Cardiac muscle cell (in vitro differentiated cells and primary cell): ENCODE data around the gene P4HA1. TPM values are rescaled to one million over a fixed set of nuclear protein-coding genes. Genes with fewer than 3 reads are reported as not detected.

Source experiments
- DNase-seq, 2 donors: peaks; one replicate each; pipeline versions ENCODE4 v3.0.0 to v3.0.0-alpha.2; 2010 to 2017; ENCODE audit warnings: low read depth in 1 of 2, low spot score in 1 of 2
- H3K27ac ChIP-seq: fragments of 200-600 bp; sonication (generic); 2 replicates; pipeline ENCODE4 v1.5.1; 2016
- H3K27me3 ChIP-seq: fragments of 200-600 bp; sonication (generic); 2 replicates; pipeline ENCODE4 v1.6.0; 2016; ENCODE audit warnings: control low read depth
- H3K36me3 ChIP-seq: fragments of 200-600 bp; sonication (generic); 2 replicates; pipeline ENCODE4 v1.5.1; 2016; ENCODE audit warnings: control low read depth
- H3K4me1 ChIP-seq: fragments of 200-600 bp; sonication (generic); 2 replicates; pipeline ENCODE4 v1.8.1; 2017; ENCODE audit warnings: low read depth, mild to moderate bottlenecking, mixed run types
- H3K4me3 ChIP-seq: fragments of 200-600 bp; sonication (generic); 2 replicates; pipeline ENCODE4 v1.5.1; 2016; ENCODE audit warnings: mild to moderate bottlenecking
- H3K9me3 ChIP-seq: fragments of 200-600 bp; sonication (generic); 2 replicates; pipeline ENCODE4 v1.5.1; 2017; ENCODE audit warnings: low read depth, mild to moderate bottlenecking, control low read depth
- CTCF ChIP-seq: IDR thresholded peaks from 2 replicates; pipeline ENCODE4 v1.5.1; 2012; ENCODE audit warnings: low read depth, mild to moderate bottlenecking, low read length
- polyA plus RNA-seq: library from polyadenylated mRNA; unstranded; fragments of >200 nt; fragmentation: Nextera tagmentation; extraction: Ambion mirVana; gene quantifications from 2 replicates; pipeline ENCODE4 v1.2.1, GENCODE V29; 2016
- total RNA-seq: library from RNA; depleted of rRNA; stranded (reverse); fragments of >200 nt; gene quantifications from 2 replicates; pipeline ENCODE4 v1.2.3, GENCODE V29; 2016

P4HA1 gene
- total and polyA plus RNA-seq, 2 experiments from 2014 or later: 92.0 to 172 TPM

GRCh38 chr10:73094986-73095480 is 1.6 kb downstream of the P4HA1 start:
- peak overlapping the region; percentile 90 for H3K4me3 ChIP-seq
- no peak for TF ChIP-seq CTCF
- no peaks in the 10 kb centered on the region for H3K9me3 ChIP-seq
- no peaks in the 10 kb centered on the region for H3K36me3 ChIP-seq
- H3K27me3 ChIP-seq: no peaks in the 10 kb centered on the region
- DNase-seq: no peak
- peaks cover 32% of the 10 kb centered on the region for H3K4me1 ChIP-seq
- peak overlapping the region; percentile 88 for H3K27ac ChIP-seq

GRCh38 chr10:73093922-73094850 is 2.5 kb downstream of the P4HA1 start:
- peak overlapping the region; percentile 88 for H3K27ac ChIP-seq
- no peak for TF ChIP-seq CTCF
- H3K36me3 ChIP-seq: no peaks in the 10 kb centered on the region
- no peaks in the 10 kb centered on the region for H3K27me3 ChIP-seq
- peak in 1 of 2 donors; percentile 41 for DNase-seq
- H3K4me1 ChIP-seq: peaks cover 39% of the 10 kb centered on the region
- H3K9me3 ChIP-seq: no peaks in the 10 kb centered on the region
- H3K4me3 ChIP-seq: peak overlapping the region; percentile 90

- Histone ChIP-seq H3K27ac (no peak overlapping the region), H3K9me3 (no peaks in the 10 kb centered on the region)
- TF ChIP-seq CTCF: no peak
These were observed 3.8 kb downstream of the P4HA1 start for GRCh38 chr10:73092830-73093229.

GRCh38 chr10:73088304-73088703 is 8.4 kb downstream of the P4HA1 start:
- no peaks in the 10 kb centered on the region for H3K27me3 ChIP-seq
- TF ChIP-seq CTCF: no peak
- H3K4me1 ChIP-seq: peaks cover 41% of the 10 kb centered on the region
- no peaks in the 10 kb centered on the region for H3K36me3 ChIP-seq
- no peaks in the 10 kb centered on the region for H3K9me3 ChIP-seq
- no peak overlapping the region for H3K4me3 ChIP-seq
- DNase-seq: no peak
- H3K27ac ChIP-seq: peak overlapping the region; percentile 67

More at GRCh38 chr10:73092830-73093229, 3.8 kb downstream of the P4HA1 start:
- H3K4me3 ChIP-seq: peak overlapping the region; percentile 5
- no peaks in the 10 kb centered on the region for H3K27me3 ChIP-seq
- H3K4me1 ChIP-seq: peaks cover 50% of the 10 kb centered on the region
- no peaks in the 10 kb centered on the region for H3K36me3 ChIP-seq
- no peak for DNase-seq

GRCh38 chr10:73086816-73087215 is 9.8 kb downstream of the P4HA1 start:
- no peaks in the 10 kb centered on the region for H3K9me3 ChIP-seq
- no peak overlapping the region for H3K27ac ChIP-seq
- H3K4me1 ChIP-seq: peaks cover 37% of the 10 kb centered on the region
- DNase-seq: no peak
- no peaks in the 10 kb centered on the region for H3K27me3 ChIP-seq
- TF ChIP-seq CTCF: no peak
- no peaks in the 10 kb centered on the region for H3K36me3 ChIP-seq
- H3K4me3 ChIP-seq: no peak overlapping the region
